CD4-positive, alpha-beta T cell (primary cell): ENCODE data around the gene PDE8B. TPM values are rescaled to one million over a fixed set of nuclear protein-coding genes. Genes with fewer than 3 reads are reported as not detected.

Source experiments
- ATAC-seq: fragments of 200-7000 bp; cut with Tn5 transposase; one replicate; pipeline ENCODE4 v1.10.0; 2022; ENCODE audit warnings: mild to moderate bottlenecking; ENCODE audit not compliant: poor library complexity
- CTCF ChIA-PET: fragments of 350-600 bp; sonication (Branson Sonifier 250); formaldehyde crosslinking; loops from one replicate; lab custom pipeline; 2021; ENCODE audit warnings: antibody characterized with exemption, inconsistent platforms; lab: Charles Lee
- POLR2A ChIA-PET: fragments of 350-600 bp; sonication (Branson Sonifier 250); formaldehyde crosslinking; loops from one replicate; lab custom pipeline; 2021; ENCODE audit warnings: antibody characterized with exemption, inconsistent platforms; lab: Charles Lee
- DNase-seq, 14 experiments: peaks; one replicate each; pipeline ENCODE4 v3.0.0-alpha.2; 2013 to 2020; ENCODE audit warnings: mixed read lengths in 2 of 14
- H3K27ac ChIP-seq, 2 donors: one replicate each; pipeline versions ENCODE4 v1.5.1 to v1.7.0; 2013; ENCODE audit warnings: low read length in 2 of 2, low read depth in 1 of 2, mild to moderate bottlenecking in 1 of 2
- H3K27me3 ChIP-seq, 2 experiments: 1 replicate in 1 of 2; 2 replicates in 1 of 2; pipeline versions ENCODE4 v1.6.1 to v1.7.0; 2013; ENCODE audit warnings: low read length in 2 of 2, control low read depth in 1 of 2, mild to moderate bottlenecking in 1 of 2, moderate library complexity in 1 of 2; ENCODE audit not compliant: insufficient read depth in 2 of 2, control insufficient read depth in 1 of 2
- H3K36me3 ChIP-seq: one replicate; pipeline ENCODE4 v1.6.1; 2013; ENCODE audit warnings: low read length, control low read depth; ENCODE audit not compliant: insufficient read depth
- H3K4me1 ChIP-seq: one replicate; pipeline ENCODE4 v1.6.1; 2013; ENCODE audit warnings: low read length, control low read depth; ENCODE audit not compliant: insufficient read depth
- H3K4me3 ChIP-seq: one replicate; pipeline ENCODE4 v1.5.1; 2013; ENCODE audit warnings: mild to moderate bottlenecking, low read length, moderate library complexity
- H3K9me3 ChIP-seq, 2 experiments: 1 replicate in 1 of 2; 2 replicates in 1 of 2; pipeline versions ENCODE4 v1.6.1 to v1.7.0; 2013; ENCODE audit warnings: low read length in 2 of 2, mild to moderate bottlenecking in 2 of 2, control low read depth in 1 of 2, moderate library complexity in 1 of 2; ENCODE audit not compliant: control insufficient read depth in 1 of 2, insufficient read depth in 1 of 2
- H3K27ac Mint-ChIP-seq: one replicate; pipeline ENCODE4 v1.8.0; 2020; ENCODE audit warnings: mixed read lengths
- H3K27me3 Mint-ChIP-seq: one replicate; pipeline ENCODE4 v1.8.0; 2021; ENCODE audit warnings: mixed read lengths
- H3K36me3 Mint-ChIP-seq: one replicate; pipeline ENCODE4 v1.8.0; 2021; ENCODE audit warnings: low read depth, mixed read lengths
- H3K4me1 Mint-ChIP-seq: one replicate; pipeline ENCODE4 v1.8.0; 2021; ENCODE audit warnings: low read depth, mixed read lengths
- H3K4me3 Mint-ChIP-seq: one replicate; pipeline ENCODE4 v1.8.0; 2020; ENCODE audit warnings: mild to moderate bottlenecking, mixed read lengths
- H3K9me3 Mint-ChIP-seq: one replicate; pipeline ENCODE4 v1.8.0; 2020; ENCODE audit warnings: mixed read lengths
- CTCF ChIP-seq: fragments of 200-600 bp; IDR thresholded peaks from one replicate; pipeline ENCODE4 v1.8.0; 2022; ENCODE audit warnings: antibody characterized with exemption, mild to moderate bottlenecking
- intact Hi-C, 2 experiments: fragments of 100-400 bp; cut with DNase I in 1 of 2; cut with micrococcal nuclease in 1 of 2; formaldehyde crosslinking; loops; one replicate each; pipeline versions ENCODE4 v1.15.1 to v1.9.0; 2023 to 2025; cut with DNase I, micrococcal nuclease
- total RNA-seq, 174 experiments: library from RNA in 2 of 174; stranded (reverse) in 2 of 174; gene quantifications; one replicate each; pipeline ENCODE4 v1.2.3 and lab custom pipeline; 2021 to 2026

Gene PDE8B
- total RNA-seq, 2 experiments from 2014 or later = 0.22 to 0.27 TPM

GRCh38 chr5:77353251-77353650 is 142.8 kb downstream of the PDE8B start:
- H3K4me3 ChIP-seq = no peak overlapping the region
- no peak for TF ChIP-seq CTCF
- H3K9me3 ChIP-seq = no peaks in the 10 kb centered on the region
- ChIA-PET POLR2A (no interaction called here), CTCF (interaction anchor here (0.6 kb wide), 1 partner anchor 708 kb away, joined by 3 read pairs; no protein-coding TSS in a partner anchor)
- no peak overlapping the region for H3K27ac ChIP-seq
- H3K27me3 ChIP-seq = no peaks in the 10 kb centered on the region
- Mint-ChIP-seq H3K9me3 (no peaks in the 10 kb centered on the region), H3K4me3 (no peak overlapping the region), H3K27ac (no peak overlapping the region), H3K4me1 (no peaks in the 10 kb centered on the region), H3K27me3 (no peaks in the 10 kb centered on the region), H3K36me3 (no peaks in the 10 kb centered on the region)
- intact Hi-C loops = no loop called here
- H3K36me3 ChIP-seq = no peaks in the 10 kb centered on the region
- DNase-seq (no peak), ATAC-seq (no peak)
- H3K4me1 ChIP-seq = no peaks in the 10 kb centered on the region

GRCh38 chr5:77354454-77354853 is 144.0 kb downstream of the PDE8B start:
- ChIA-PET POLR2A (no interaction called here), CTCF (no interaction called here)
- DNase-seq (no peak), ATAC-seq (no peak)
- H3K4me1 Mint-ChIP-seq = no peaks in the 10 kb centered on the region
- no peaks in the 10 kb centered on the region for H3K9me3 Mint-ChIP-seq
- no peaks in the 10 kb centered on the region for H3K9me3 ChIP-seq
- no peaks in the 10 kb centered on the region for H3K36me3 Mint-ChIP-seq
- H3K27me3 Mint-ChIP-seq = no peaks in the 10 kb centered on the region
- no peaks in the 10 kb centered on the region for H3K4me1 ChIP-seq
- no peak for TF ChIP-seq CTCF
- no peak overlapping the region for H3K4me3 ChIP-seq
- H3K4me3 Mint-ChIP-seq = no peak overlapping the region
- no peaks in the 10 kb centered on the region for H3K27me3 ChIP-seq
- H3K27ac Mint-ChIP-seq = no peak overlapping the region
- no peak overlapping the region for H3K27ac ChIP-seq
- intact Hi-C loops = no loop called here
- no peaks in the 10 kb centered on the region for H3K36me3 ChIP-seq

GRCh38 chr5:77355080-77355479 is 144.6 kb downstream of the PDE8B start:
- Mint-ChIP-seq H3K27me3 (no peaks in the 10 kb centered on the region), H3K36me3 (no peaks in the 10 kb centered on the region), H3K27ac (no peak overlapping the region), H3K9me3 (no peaks in the 10 kb centered on the region), H3K4me3 (no peak overlapping the region), H3K4me1 (no peaks in the 10 kb centered on the region)
- no peaks in the 10 kb centered on the region for H3K9me3 ChIP-seq
- DNase-seq (no peak), ATAC-seq (no peak)
- intact Hi-C loops = no loop called here
- H3K27me3 ChIP-seq = no peaks in the 10 kb centered on the region
- no peaks in the 10 kb centered on the region for H3K36me3 ChIP-seq
- ChIA-PET CTCF (no interaction called here), POLR2A (no interaction called here)
- TF ChIP-seq CTCF = no peak
- H3K27ac ChIP-seq = no peak overlapping the region
- H3K4me1 ChIP-seq = no peaks in the 10 kb centered on the region
- no peak overlapping the region for H3K4me3 ChIP-seq
